Fibroblast of skin of left quadriceps (primary cell): ENCODE data around the gene PRLR.

ENCODE experiments used
- DNase-seq, 2 experiments: peaks; one replicate each; pipeline ENCODE4 v3.0.0-alpha.2; 2013; ENCODE audit warnings: low read depth in 2 of 2

The PRLR gene

DNA sequence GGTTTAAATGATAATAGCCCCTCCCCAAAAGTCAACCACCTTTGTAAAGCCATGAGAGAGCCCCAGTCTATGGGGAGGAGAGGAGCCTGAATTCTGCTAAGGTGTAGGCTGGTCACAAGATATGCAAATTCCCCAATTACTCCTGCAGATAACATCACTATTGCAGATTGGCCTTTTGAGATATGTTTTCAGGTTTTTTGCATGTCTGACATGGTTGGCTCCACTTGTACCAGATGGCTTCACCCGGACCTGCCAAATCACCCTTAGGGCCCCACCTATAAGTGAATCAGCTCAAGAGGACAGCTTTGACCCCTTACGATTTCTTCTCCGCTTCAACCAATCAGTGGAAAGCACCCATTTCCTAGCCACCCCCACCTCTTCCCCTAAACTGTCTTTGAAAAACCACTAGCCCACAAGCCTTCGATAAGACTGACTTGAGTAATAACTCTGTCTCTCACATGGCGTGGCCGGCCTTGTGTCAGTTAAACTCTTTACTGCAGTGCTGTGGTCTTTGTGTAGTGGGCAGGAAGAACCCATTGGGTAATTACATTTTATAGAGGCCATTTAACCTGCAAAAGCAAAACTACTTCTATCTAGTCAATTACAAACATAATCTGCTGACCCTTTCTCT lies 69.7 kb downstream of the PRLR start:
- no peak for DNase-seq

GRCh38 chr5:35159370-35159742 lies 70.9 kb downstream of the PRLR start:
- DNase-seq: no peak

DNA sequence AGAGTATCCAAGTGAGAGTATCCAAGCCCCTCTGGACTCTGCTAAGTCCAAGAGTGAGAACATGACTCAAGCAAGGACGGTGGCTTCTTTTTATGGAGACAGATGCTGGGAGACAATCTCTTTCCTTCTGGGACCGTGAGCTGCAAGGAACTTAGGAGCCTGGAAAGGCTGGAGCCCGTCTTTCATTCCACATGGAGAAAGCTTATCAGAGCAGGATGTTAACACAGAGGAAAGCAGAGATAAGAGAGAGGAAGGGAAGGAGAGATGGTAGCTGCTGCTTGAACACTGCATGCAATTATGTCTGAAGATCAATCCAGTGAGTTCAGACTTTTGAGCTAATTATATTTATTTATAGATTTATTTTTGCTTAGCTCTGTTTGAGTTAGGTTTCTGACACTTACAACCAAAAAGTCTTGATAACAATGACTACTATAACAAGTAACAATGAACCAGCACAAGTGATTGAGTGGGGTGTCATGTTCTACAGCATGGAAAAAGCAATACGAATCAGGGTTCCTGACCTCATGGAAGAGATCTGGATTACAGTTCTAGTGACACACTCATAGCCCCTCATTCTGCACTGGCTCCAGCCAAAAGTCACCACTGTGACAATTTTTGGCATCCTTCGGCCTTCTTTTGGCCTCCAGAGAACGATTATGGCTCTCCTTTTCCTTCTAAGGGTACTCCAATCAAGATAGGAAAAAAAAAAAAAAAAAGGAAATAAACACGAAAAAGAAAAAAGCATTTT lies 71.5 kb downstream of the PRLR start:
- no peak for DNase-seq

- DNase-seq: no peak
These were observed 72.1 kb downstream of the PRLR start for GRCh38 chr5:35158204-35158603.

DNA sequence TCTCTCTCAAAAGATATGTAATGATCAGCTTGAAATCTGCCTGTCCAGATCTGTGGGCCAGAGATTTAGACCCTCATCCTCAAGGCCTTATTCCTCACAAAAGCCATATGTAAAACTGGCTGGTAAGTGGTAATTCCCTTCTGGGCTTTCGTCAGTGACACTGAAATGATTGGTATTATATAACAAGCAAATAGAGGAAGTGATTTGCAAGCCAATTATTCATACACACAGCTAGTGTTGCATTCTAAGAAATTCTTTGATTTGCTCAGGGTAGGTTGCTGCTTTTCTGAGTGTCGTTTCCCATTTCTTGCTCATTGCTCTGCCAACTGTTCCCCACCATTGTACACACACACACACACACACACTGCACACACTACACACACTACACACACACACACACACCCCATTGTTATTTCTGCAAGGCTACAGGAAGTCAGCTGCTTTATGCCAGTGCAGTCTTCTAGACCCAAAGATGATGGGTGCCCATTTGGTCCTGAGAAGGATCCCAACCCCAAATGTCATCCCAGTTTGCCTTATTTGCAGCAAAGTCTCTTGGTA lies 76.8 kb downstream of the PRLR start:
- no peak for DNase-seq

DNA sequence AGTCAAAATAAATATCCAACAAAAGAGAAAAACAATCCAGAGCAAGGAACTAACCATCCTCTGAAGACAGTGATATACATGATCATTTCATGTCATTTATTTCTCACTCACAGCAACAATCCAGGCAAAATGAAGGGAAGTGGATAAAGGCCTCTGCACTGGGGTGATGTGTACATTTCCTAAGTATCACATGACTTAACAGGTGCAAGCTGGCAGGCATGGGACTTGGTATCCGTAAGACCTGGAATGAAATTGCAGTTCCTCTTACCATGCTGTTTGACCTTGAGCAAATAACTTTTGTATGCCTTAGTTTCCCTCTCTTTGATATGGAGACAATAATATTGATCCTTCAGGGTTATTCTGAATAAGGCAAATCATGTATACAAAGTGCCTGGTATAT lies 77.6 kb downstream of the PRLR start:
- DNase-seq: no peak

GRCh38 chr5:35151146-35151920 lies 79.0 kb downstream of the PRLR start:
- no peak for DNase-seq

DNA sequence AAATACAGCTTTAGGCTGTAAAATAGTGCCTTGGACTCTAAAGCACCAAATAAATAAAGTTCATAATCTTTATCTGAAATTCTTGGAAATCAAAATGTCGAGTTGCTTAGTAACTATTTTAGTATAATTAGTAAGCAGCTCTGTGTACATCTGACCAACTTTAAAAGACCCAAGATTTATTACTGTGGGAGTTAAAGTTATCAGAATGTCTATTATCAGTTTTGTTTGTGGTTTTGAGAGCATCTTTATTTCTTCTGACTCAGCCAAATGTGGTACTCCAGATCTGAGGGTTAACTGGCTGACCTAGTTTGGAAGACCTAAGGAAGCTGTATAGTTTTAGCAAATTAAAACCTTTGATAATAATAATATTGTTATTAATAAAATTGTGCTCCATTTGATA lies 81.2 kb downstream of the PRLR start:
- DNase-seq: no peak

- DNase-seq: no peak
These were observed 83.9 kb downstream of the PRLR start for GRCh38 chr5:35146406-35146805.

- DNase-seq: no peak
These were observed 84.5 kb downstream of the PRLR start for GRCh38 chr5:35145691-35146317.

DNA sequence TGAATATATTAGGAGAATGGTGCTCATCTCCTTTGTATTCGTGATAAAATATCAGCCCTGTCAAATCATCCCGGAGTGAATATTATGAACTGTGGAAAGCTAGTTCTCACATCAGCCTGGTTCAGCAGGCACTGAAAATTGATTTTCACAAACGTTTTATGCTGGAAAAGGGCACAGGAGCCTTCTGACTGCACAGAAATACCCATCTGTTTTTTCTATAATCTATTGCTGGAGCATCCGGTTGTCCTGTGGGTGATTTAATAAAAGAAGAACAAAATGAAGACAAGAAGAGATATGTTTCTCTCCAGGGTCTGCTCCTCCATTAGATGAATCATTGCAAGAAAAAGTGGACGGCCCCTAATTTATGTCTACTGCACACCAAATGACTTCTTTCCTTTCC lies 85.3 kb downstream of the PRLR start:
- DNase-seq: no peak

- no peak for DNase-seq
These were observed 86.4 kb downstream of the PRLR start for GRCh38 chr5:35143841-35144240.

- DNase-seq: no peak
These were observed 88.5 kb downstream of the PRLR start for GRCh38 chr5:35141739-35142138.

GRCh38 chr5:35138232-35138631 lies 92.1 kb downstream of the PRLR start:
- DNase-seq: peak; percentile 68 to 77

DNA sequence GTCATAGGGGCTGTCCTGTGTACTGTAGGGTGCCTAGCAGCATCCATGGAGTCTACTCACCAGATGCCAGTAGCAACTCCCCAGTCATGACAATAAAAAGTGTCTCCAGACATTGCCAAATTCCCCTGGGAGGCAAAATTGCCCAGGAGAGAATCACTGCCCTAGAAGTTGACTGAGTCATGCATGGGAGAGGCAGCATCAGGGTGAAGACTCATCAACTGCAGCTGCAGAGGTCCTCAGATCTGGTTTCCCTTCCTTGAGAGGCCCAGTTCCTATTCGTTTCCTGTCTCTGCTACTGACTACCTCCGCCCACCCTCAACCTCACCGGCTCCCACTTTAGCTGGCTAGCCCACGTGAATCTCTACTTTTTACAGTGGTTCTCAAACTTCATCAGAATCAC lies 93.9 kb downstream of the PRLR start:
- peak; percentile 89 for DNase-seq

DNA sequence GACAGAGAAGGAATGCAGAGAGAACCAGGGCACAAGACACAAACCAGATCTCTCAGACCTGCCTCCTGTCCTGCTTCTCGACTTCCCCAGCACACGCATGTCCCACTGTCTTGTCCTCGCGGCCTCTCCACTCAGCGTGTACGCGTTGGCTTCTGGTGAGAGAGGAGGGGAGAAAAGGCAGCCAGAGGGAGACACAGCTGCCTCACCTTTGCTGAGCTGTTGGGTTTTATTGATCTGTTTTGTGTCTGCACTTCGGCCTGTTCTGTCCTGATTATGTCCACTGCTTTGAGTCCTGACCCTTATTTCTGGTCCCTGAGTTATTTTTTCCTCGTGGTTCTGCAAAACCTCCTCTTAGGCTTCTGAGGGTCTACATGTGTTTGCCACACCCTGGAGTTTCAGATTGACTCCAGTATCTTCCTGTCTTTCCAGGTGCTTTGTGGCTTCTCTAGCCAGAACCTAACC lies 95.0 kb downstream of the PRLR start:
- no peak for DNase-seq

- no peak for DNase-seq
These were observed 95.8 kb downstream of the PRLR start for GRCh38 chr5:35134278-35135030.

GRCh38 chr5:35133186-35133585 lies 97.1 kb downstream of the PRLR start:
- DNase-seq: no peak

DNA sequence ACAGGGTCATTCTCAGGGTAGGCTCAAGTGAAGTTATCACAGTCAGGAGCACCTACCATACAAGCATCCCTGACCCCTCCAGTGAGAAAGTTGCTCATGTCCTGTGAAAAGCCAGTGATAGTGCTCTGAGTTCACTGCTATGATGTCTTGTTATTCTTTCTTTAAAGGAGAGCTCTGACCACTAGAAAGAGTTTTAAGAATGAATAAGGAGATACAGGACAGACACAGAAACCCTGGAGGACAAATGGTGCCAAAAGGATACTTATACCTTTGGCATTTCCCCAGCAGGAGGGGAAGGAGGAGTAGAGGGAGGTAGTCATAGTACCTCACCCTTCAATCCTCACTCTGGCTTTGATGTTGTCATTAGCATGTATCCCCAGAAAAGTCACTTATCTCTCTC lies 98.6 kb downstream of the PRLR start:
- no peak for DNase-seq

DNA sequence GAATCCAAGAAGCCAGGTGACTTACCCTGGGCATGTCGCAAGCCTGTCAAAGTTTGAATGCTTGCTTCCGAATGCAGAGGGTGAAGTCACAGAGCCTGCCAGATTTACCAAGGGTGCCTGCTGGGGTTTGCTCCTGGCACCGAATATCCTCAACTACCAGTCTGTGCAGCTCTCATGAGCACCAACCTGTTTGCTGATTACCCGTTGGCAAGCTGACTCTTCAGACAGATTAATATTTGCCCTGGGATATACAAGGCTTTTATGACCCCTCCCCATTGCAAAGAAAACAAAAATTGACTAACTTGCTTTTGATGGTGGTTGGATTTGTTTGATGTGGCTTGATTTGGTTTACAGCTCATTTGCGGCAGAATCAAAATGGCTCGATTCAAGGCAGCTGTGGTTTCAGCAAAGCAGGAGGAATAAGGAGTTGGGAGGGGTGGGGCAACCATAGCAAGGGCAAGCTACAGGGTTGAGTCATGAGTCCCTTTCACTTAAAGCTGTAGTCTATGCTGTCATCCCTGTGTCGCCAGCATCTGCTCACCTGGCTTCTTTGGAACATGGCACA lies 100.3 kb downstream of the PRLR start:
- no peak for DNase-seq

DNA sequence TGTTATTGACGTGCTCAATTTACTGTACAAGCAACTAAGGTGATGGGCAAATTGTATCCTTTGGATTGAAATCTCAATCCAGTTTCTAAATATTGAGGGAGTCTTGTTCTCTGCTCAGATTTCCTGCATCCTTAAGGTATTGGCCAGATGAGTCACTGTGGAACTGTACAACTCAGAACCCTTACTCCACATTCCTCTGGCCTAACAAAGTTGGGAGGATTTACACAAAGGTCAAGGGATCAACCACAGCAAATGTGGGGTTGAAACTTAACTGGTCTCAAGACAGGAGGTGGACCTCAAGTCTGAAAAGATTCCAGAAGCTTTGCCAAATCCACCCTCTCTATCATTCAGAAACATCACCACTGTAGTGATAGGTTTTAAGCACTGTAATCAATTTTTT lies 101.0 kb downstream of the PRLR start:
- DNase-seq: peak; percentile 70 to 73
